ENCODE data around the gene PCDH1.

Gene PCDH1

GRCh38 chr5:141805874-141806595 is 72.2 kb downstream of the PCDH1 start:
- DNase-seq: no peak

GRCh38 chr5:141804475-141804874 is 73.7 kb downstream of the PCDH1 start:
- DNase-seq: no peak
